Upper lobe of left lung (tissue), 6 donors: ENCODE measurements around the gene MCF2L2. TPM values are rescaled to one million over a fixed set of nuclear protein-coding genes. Genes with fewer than 3 reads are reported as not detected.

Experiments used
- ATAC-seq, 2 donors: fragments of 200-7000 bp; cut with Tn5 transposase; one replicate each; pipeline ENCODE4 v1.9.1; 2022; ENCODE audit warnings: mild to moderate bottlenecking in 2 of 2, moderate library complexity in 2 of 2; ENCODE audit not compliant: low FRiP score in 2 of 2
- DNase-seq, 2 donors: peaks; one replicate each; pipeline ENCODE4 v3.0.0-alpha.2; 2019 to 2020
- H3K27ac ChIP-seq, 4 donors: fragments of 200-600 bp; sonication (generic); one replicate each; pipeline ENCODE4 v1.5.1; 2016 to 2019
- H3K27me3 ChIP-seq, 4 donors: fragments of 200-600 bp; sonication (generic); one replicate each; pipeline ENCODE4 v1.5.1; 2017 to 2019
- H3K36me3 ChIP-seq, 4 donors: fragments of 200-600 bp; sonication (generic); one replicate each; pipeline ENCODE4 v1.5.1; 2016 to 2019
- H3K4me1 ChIP-seq, 4 donors: fragments of 200-600 bp; sonication (generic); one replicate each; pipeline ENCODE4 v1.5.1; 2018 to 2019
- H3K4me3 ChIP-seq, 4 donors: fragments of 200-600 bp; sonication (generic); one replicate each; pipeline ENCODE4 v1.5.1; 2017 to 2019; ENCODE audit warnings: mild to moderate bottlenecking in 2 of 4, moderate library complexity in 1 of 4
- H3K9me3 ChIP-seq, 4 donors: fragments of 200-600 bp; sonication (generic); one replicate each; pipeline ENCODE4 v1.5.1; 2018 to 2019
- CTCF ChIP-seq, 6 experiments: fragments of 450-650 bp in 4 of 6; fragments of 200-600 bp in 2 of 6; sonication (generic) in 2 of 6; IDR thresholded peaks; one replicate each; pipeline ENCODE4 v1.5.1; 2016 to 2019; ENCODE audit warnings: antibody characterized with exemption in 6 of 6
- EP300 ChIP-seq, 4 donors: sonication (generic); formaldehyde crosslinking; IDR thresholded peaks; one replicate each; pipeline ENCODE4 v1.5.1; 2017; ENCODE audit warnings: antibody characterized with exemption in 4 of 4, control low read depth in 2 of 4
- POLR2A ChIP-seq, 4 donors: fragments of 450-650 bp; IDR thresholded peaks; one replicate each; pipeline ENCODE4 v1.5.1; 2016 to 2017; ENCODE audit warnings: antibody characterized with exemption in 4 of 4, mild to moderate bottlenecking in 2 of 4
- POLR2AphosphoS5 ChIP-seq, 2 donors: sonication (generic); formaldehyde crosslinking; IDR thresholded peaks; one replicate each; pipeline ENCODE4 v1.5.1; 2017; ENCODE audit warnings: antibody characterized with exemption in 2 of 2
- WGBS, 2 donors: methylation state at CpG; one replicate each; pipeline ENCODE4 v1.1.5; 2017 to 2018; 5-methylcytosine and 5-hydroxymethylcytosine counted together
- total RNA-seq, 6 donors: library from RNA; depleted of rRNA in 4 of 6; stranded (reverse); fragments of >200 nt in 4 of 6; gene quantifications; one replicate each; pipeline versions ENCODE4 v1.1.0 to v1.2.1, GENCODE V29; 2016 to 2021
- donor health status: DM: no; HTN: no; CAD: no; lungs with moderate emphysema.
- donor health status: DM: no; HTN: yes; CAD: no; lungs with severe emphysema.

Gene MCF2L2
- total RNA-seq, 6 donors from 2014 or later: 0.22 to 2.0 (median 1.2) TPM

GRCh38 chr3:183287301-183287971 is 141.0 kb downstream of the MCF2L2 start:
- peak in 1 of 2 donors; percentile 80 for ATAC-seq
- Histone ChIP-seq H3K36me3 (no peaks in the 10 kb centered on the region), H3K9me3 (no peaks in the 10 kb centered on the region), H3K27me3 (no peaks in the 10 kb centered on the region), H3K4me3 (no peak overlapping the region), H3K4me1 (peaks cover 10 to 17% (median 14%) of the 10 kb centered on the region in 4 donors), H3K27ac (no peak overlapping the region)
- no peak for DNase-seq
- WGBS, 2 donors: 64 to 71% methylated on average over 9 of the region's 9 CpGs
- TF ChIP-seq POLR2AphosphoS5 (IDR thresholded peaks at IDR 0.05) (no peak), EP300 (IDR thresholded peaks at IDR 0.05) (no peak), CTCF (IDR thresholded peaks at IDR 0.05) (no peak), POLR2A (IDR thresholded peaks at IDR 0.05) (no peak)

GRCh38 chr3:183285828-183286457 is 142.5 kb downstream of the MCF2L2 start:
- Histone ChIP-seq H3K36me3 (no peaks in the 10 kb centered on the region), H3K4me1 (peaks cover 10 to 17% (median 14%) of the 10 kb centered on the region in 4 donors), H3K9me3 (no peaks in the 10 kb centered on the region), H3K27ac (peak overlapping the region; percentile 62 to 65 (median 64)), H3K4me3 (no peak overlapping the region), H3K27me3 (no peaks in the 10 kb centered on the region)
- peak; percentile 88 to 92 for ATAC-seq
- WGBS, 2 donors: 21 to 26% methylated on average over 10 of the region's 10 CpGs
- peak in 1 of 2 donors; percentile 95 for DNase-seq
- TF ChIP-seq EP300 (IDR thresholded peaks at IDR 0.05): peak in 1 of 4 donors; percentile 90
- TF ChIP-seq POLR2A (IDR thresholded peaks at IDR 0.05): no peak
- peak; percentile 90 to 93 for TF ChIP-seq POLR2AphosphoS5 (IDR thresholded peaks at IDR 0.05)

GRCh38 chr3:183285318-183285717 is 143.1 kb downstream of the MCF2L2 start:
- H3K9me3 ChIP-seq: no peaks in the 10 kb centered on the region
- peaks cover 10 to 17% (median 14%) of the 10 kb centered on the region in 4 donors for H3K4me1 ChIP-seq
- no peak overlapping the region for H3K4me3 ChIP-seq
- no peaks in the 10 kb centered on the region for H3K27me3 ChIP-seq
- TF ChIP-seq EP300 (IDR thresholded peaks at IDR 0.05) (no peak), CTCF (IDR thresholded peaks at IDR 0.05) (no peak), POLR2AphosphoS5 (IDR thresholded peaks at IDR 0.05) (no peak), POLR2A (IDR thresholded peaks at IDR 0.05) (no peak)
- DNase-seq (no peak), ATAC-seq (no peak)
- WGBS, 2 donors: 61 to 88% methylated on average over 1 of the region's 1 CpG
- H3K27ac ChIP-seq: peak overlapping the region; percentile 62 to 65 (median 64)
- no peaks in the 10 kb centered on the region for H3K36me3 ChIP-seq

- Histone ChIP-seq H3K27me3 (no peaks in the 10 kb centered on the region), H3K27ac (no peak overlapping the region), H3K4me1 (peaks cover 10 to 17% (median 14%) of the 10 kb centered on the region in 4 donors), H3K4me3 (no peak overlapping the region), H3K36me3 (no peaks in the 10 kb centered on the region), H3K9me3 (no peaks in the 10 kb centered on the region)
- WGBS, 2 donors: 79 to 80% methylated on average over 3 of the region's 3 CpGs
- ATAC-seq: no peak
- no peak for DNase-seq
- no peak for TF ChIP-seq EP300 (IDR thresholded peaks at IDR 0.05)
- TF ChIP-seq CTCF (IDR thresholded peaks at IDR 0.05): no peak
- no peak for TF ChIP-seq POLR2A (IDR thresholded peaks at IDR 0.05)
- TF ChIP-seq POLR2AphosphoS5 (IDR thresholded peaks at IDR 0.05): no peak
Observed at GRCh38 chr3:183284570-183284969, 143.8 kb downstream of the MCF2L2 start.

- Histone ChIP-seq H3K9me3 (no peaks in the 10 kb centered on the region), H3K27ac (no peak overlapping the region), H3K27me3 (no peaks in the 10 kb centered on the region), H3K4me3 (no peak overlapping the region), H3K36me3 (no peaks in the 10 kb centered on the region), H3K4me1 (peaks cover 10 to 17% (median 14%) of the 10 kb centered on the region in 4 donors)
- TF ChIP-seq EP300 (IDR thresholded peaks at IDR 0.05) (no peak), CTCF (IDR thresholded peaks at IDR 0.05) (no peak), POLR2AphosphoS5 (IDR thresholded peaks at IDR 0.05) (no peak), POLR2A (IDR thresholded peaks at IDR 0.05) (no peak)
- ATAC-seq: no peak
- no peak for DNase-seq
- WGBS, 2 donors: 86 to 87% methylated on average over 2 of the region's 2 CpGs
Observed at GRCh38 chr3:183283886-183284285, 144.5 kb downstream of the MCF2L2 start.
